Liver (tissue), 9 donors: ENCODE data around the gene SRSF2. TPM values are rescaled to one million over a fixed set of nuclear protein-coding genes. Genes with fewer than 3 reads are reported as not detected.
"Not testable (repeated sequence)": the region's sequence is repeated elsewhere in the genome, so short reads cannot be mapped to it uniquely, and the experiment has no call there.

Experiments used
- DNase-seq: peaks from one replicate; pipeline ENCODE4 v3.0.0-alpha.2; 2017; ENCODE audit warnings: low spot score
- H3K27ac ChIP-seq, 2 donors: one replicate each; pipeline ENCODE4 v1.7.0; 2013; ENCODE audit warnings: inconsistent platforms in 2 of 2, low read length in 2 of 2, control low read depth in 1 of 2, low read depth in 1 of 2, mild to moderate bottlenecking in 1 of 2
- H3K27me3 ChIP-seq, 4 donors: one replicate each; pipeline versions ENCODE4 v1.6.1 to v1.7.0; 2013; ENCODE audit warnings: low read length in 3 of 4, inconsistent platforms in 1 of 4, mild to moderate bottlenecking in 1 of 4, moderate library complexity in 1 of 4; ENCODE audit not compliant: control insufficient read depth in 4 of 4, insufficient read depth in 4 of 4
- H3K36me3 ChIP-seq, 4 donors: one replicate each; pipeline versions ENCODE4 v1.6.1 to v1.7.0; 2013; ENCODE audit warnings: low read length in 3 of 4, mild to moderate bottlenecking in 3 of 4, low read depth in 1 of 4, moderate library complexity in 1 of 4; ENCODE audit not compliant: control insufficient read depth in 4 of 4, insufficient read depth in 3 of 4
- H3K4me1 ChIP-seq, 4 donors: one replicate each; pipeline versions ENCODE4 v1.6.1 to v1.7.0; 2013; ENCODE audit warnings: low read length in 3 of 4, mild to moderate bottlenecking in 3 of 4, moderate library complexity in 1 of 4; ENCODE audit not compliant: control insufficient read depth in 4 of 4, insufficient read depth in 4 of 4
- H3K4me3 ChIP-seq, 3 donors: one replicate each; pipeline versions ENCODE4 v1.6.1 to v1.7.0; 2013; ENCODE audit warnings: low read length in 3 of 3, control low read depth in 1 of 3, low read depth in 1 of 3, mild to moderate bottlenecking in 1 of 3
- H3K9ac ChIP-seq, 2 donors: one replicate each; pipeline ENCODE4 v1.7.0; 2013; ENCODE audit warnings: low read length in 2 of 2, mild to moderate bottlenecking in 2 of 2, moderate library complexity in 2 of 2, control low read depth in 1 of 2, low read depth in 1 of 2
- H3K9me3 ChIP-seq, 4 donors: one replicate each; pipeline versions ENCODE4 v1.6.1 to v1.7.0; 2013; ENCODE audit warnings: low read length in 3 of 4; ENCODE audit not compliant: control insufficient read depth in 4 of 4
- CTCF ChIP-seq: fragments of 150-350 bp; IDR thresholded peaks from 2 replicates; pipeline ENCODE4 v1.5.1; 2017; ENCODE audit warnings: improper control_type of control experiment, low read depth, low read length; ENCODE audit not compliant: missing input control
- EGR1 ChIP-seq, 2 donors: IDR thresholded peaks; 2 replicates each; pipeline ENCODE4 v1.6.1; 2016 to 2018; ENCODE audit warnings: antibody characterized with exemption in 2 of 2, low read depth in 2 of 2
- FOXA1 ChIP-seq: IDR thresholded peaks from 2 replicates; pipeline ENCODE4 v1.6.1; 2016; ENCODE audit warnings: antibody characterized with exemption
- FOXA2 ChIP-seq: IDR thresholded peaks from 2 replicates; pipeline ENCODE4 v1.6.1; 2016; ENCODE audit warnings: antibody characterized with exemption
- GABPA ChIP-seq, 2 donors: IDR thresholded peaks in 1 of 2; conservative IDR thresholded peaks in 1 of 2; 2 replicates each; pipeline ENCODE4 v1.6.1; 2016; ENCODE audit warnings: antibody characterized with exemption in 2 of 2, mild to moderate bottlenecking in 1 of 2, moderate library complexity in 1 of 2
- JUND ChIP-seq, 2 donors: IDR thresholded peaks; 2 replicates each; pipeline ENCODE4 v1.6.1; 2016; ENCODE audit warnings: antibody characterized with exemption in 2 of 2
- MAX ChIP-seq: IDR thresholded peaks from 2 replicates; pipeline ENCODE4 v1.6.1; 2016; ENCODE audit warnings: antibody characterized with exemption
- REST ChIP-seq: IDR thresholded peaks from 2 replicates; pipeline ENCODE4 v1.6.1; 2016; ENCODE audit warnings: antibody characterized with exemption, mild to moderate bottlenecking
- YY1 ChIP-seq: IDR thresholded peaks from 2 replicates; pipeline ENCODE4 v1.6.1; 2016; ENCODE audit warnings: antibody characterized with exemption, mild to moderate bottlenecking
- WGBS: extraction: QIAGEN DNeasy Blood & Tissue Kit; methylation state at CpG from one replicate; pipeline ENCODE4 v1.1.7; 2013; 5-methylcytosine and 5-hydroxymethylcytosine counted together
- polyA plus RNA-seq, 2 donors: library from polyadenylated mRNA; stranded (reverse) in 1 of 2; unstranded in 1 of 2; fragments of 200-250 nt in 1 of 2; fragments of >200 nt in 1 of 2; fragmentation: Nextera tagmentation in 1 of 2; extraction: Ambion mirVana in 1 of 2; gene quantifications; one replicate each; pipeline versions ENCODE4 v1.2.1 to v1.2.3, GENCODE V29; 2013 to 2015
- total RNA-seq, 2 donors: library from RNA; depleted of rRNA; stranded (reverse); fragments of >200 nt; gene quantifications; one replicate each; pipeline ENCODE4 v1.2.3, GENCODE V29; 2014
- donor health status: healthy.
- donor health status: healthy.
- donor health status: healthy.
- donor health status: healthy.
- donor health status: healthy.

SRSF2 gene
- total and polyA plus RNA-seq, 4 donors, result 66.5 to 184 (median 150) TPM

DNA sequence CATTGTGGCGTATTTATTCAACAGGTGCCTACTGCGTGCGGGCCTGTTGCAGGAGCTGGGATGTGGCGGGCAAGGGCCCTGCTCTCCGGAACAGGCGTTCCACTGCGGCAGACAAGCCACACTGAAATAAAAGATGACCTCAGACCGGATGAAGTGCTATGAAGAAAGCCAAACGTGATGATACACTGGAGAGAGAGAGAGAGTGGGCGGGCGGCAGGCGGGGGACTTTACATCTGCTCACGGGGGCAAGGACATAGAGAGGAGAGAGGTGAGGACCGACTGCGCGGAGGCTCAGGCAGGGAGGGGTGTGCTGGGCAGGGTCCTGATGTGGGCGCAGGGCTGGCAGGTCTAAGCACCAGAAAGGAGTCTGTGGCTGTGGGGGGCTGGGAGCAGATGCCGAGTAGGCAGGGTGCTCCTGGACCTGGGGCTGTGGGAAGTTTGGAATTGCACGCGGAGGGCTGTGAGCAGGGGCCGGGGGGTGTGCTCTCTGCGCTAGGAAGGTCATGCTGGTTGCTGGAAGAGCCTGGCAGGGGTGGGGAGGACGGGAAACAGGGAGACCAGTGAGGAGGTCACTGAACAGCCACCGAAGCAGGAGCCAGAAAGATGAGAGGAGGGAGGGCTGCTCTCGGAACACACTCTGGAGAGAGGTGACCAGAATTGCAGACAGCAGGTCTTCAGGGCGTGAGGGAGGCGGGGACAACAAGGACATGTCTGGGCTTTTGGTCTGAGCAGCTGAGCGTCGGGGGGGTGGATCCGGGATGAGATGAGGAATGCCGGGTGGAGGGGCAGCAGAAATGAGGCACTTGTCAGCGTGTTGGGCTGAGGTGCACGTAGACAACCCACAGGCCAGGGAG lies 36.3 kb downstream of the SRSF2 start (continued):
- no peak for TF ChIP-seq CTCF
- no peak for TF ChIP-seq YY1
- no peak for TF ChIP-seq FOXA1
- TF ChIP-seq JUND (IDR thresholded peaks at IDR 0.05), result peak in 1 of 2 donors; percentile 32
- no peak for TF ChIP-seq FOXA2
- TF ChIP-seq MAX, result no peak
- TF ChIP-seq GABPA (IDR thresholded peaks at IDR 0.05 in 1 of 2, conservative IDR thresholded peaks at IDR 0.05 in 1 of 2), result no peak
- no peak for TF ChIP-seq EGR1 (IDR thresholded peaks at IDR 0.05; ENCODE audit: low read depth in 2 of 2)

- WGBS, result 79% methylated on average over 8 of the region's 8 CpGs
- no peaks in the 10 kb centered on the region for H3K9me3 ChIP-seq
- H3K9ac ChIP-seq, result peak overlapping the region in 1 of 2 donors; percentile 47
- H3K4me3 ChIP-seq, result no peak overlapping the region
- DNase-seq, result no peak
- H3K27ac ChIP-seq, result peak overlapping the region; percentile 49 to 67
- peaks cover 0 to 5% (median 0%) of the 10 kb centered on the region in 4 donors for H3K4me1 ChIP-seq
- no peaks in the 10 kb centered on the region for H3K36me3 ChIP-seq
- no peak for TF ChIP-seq MAX
- no peak for TF ChIP-seq YY1
- TF ChIP-seq REST, result no peak
- no peaks in the 10 kb centered on the region for H3K27me3 ChIP-seq
These were observed 36.9 kb downstream of the SRSF2 start for GRCh38 chr17:76700270-76700616.

- H3K36me3 ChIP-seq, DNase-seq, H3K4me3 ChIP-seq, H3K9ac ChIP-seq, H3K4me1 ChIP-seq, H3K9me3 ChIP-seq, H3K27me3 ChIP-seq: not testable (repeated sequence)
- 88% methylated on average over 7 of the region's 7 CpGs for WGBS
- peak overlapping the region in 1 of 2 donors; percentile 31 for H3K27ac ChIP-seq
These were observed 38.6 kb downstream of the SRSF2 start for GRCh38 chr17:76698466-76698977.
